Dedifferentiated amniotic fluid mesenchymal stem cell (primary cell): Measurements from ENCODE around the gene IDH3A.
A peak's percentile ranks its signal among the peaks of the same experiment; 100 is the strongest.

ENCODE experiments used
- DNase-seq: peaks from one replicate; pipeline ENCODE4 v3.0.0-alpha.2; 2016; ENCODE audit errors: extremely low spot score

Gene IDH3A

GRCh38 chr15:78201281-78202190 is 52.4 kb downstream of the IDH3A start:
- no peak for DNase-seq

DNA sequence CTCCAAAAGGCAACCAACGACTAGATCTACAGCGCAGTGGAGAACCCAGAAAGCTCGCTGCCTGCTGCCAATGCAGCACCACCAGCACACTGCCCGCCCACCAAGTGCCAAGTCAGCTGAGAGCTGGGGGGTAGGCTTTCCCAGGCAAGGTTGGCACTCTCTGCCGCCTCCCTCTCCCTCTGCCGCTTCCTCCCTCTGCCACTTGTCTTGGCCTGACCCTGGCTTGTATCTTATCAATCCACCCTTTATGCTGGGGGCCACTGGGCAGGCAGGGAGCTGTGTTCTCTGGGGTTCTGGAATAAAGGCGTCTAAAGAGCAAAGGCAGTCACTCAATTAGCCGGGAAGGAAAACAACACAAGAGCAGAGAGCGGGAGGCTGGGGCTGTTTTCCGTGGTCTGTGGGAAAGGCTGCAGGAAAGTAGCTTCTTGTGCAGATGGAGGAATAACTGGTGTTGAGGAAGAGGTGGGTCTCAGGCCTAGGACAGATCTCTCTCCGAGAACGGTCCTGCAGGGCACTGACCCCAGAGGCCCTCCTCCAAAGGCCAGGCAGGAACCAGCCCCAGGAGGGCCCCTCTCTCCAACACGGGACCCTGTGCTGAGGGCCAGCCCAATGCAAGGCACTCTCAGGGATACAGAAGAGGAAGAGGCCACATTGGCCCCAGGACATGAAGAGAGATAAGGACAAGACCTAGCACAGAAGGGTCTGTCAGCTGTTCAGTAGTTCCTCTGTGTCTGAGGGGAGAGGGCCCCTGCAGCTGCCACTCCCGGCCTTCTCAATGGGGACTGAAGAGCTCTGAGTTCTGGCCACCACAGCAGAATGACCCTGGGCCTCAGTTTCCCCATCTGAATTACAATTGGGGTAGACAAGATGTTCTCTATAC is 54.4 kb downstream of the IDH3A start:
- no peak for DNase-seq

GRCh38 chr15:78204351-78205309 is 55.5 kb downstream of the IDH3A start:
- DNase-seq = no peak

DNA sequence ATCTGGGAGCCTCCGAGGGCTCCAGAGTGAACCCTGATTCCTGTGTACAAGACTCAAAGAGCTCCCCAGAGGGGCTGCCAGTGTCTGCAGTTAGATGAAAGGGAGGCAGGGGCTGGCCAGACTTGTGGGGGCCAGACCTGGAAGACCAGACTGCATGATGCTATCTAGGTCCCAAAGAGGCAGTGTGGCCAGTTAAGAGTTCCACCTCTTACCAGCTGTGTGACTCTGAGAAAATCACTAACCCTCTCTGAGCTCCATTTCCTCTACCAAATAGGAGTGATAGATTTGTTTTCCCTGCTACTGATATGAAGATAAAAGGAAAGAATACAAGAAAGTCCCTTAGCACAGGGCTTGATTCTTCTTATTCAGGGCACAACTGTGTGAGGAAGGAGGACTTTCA is 56.2 kb downstream of the IDH3A start:
- DNase-seq = no peak

DNA sequence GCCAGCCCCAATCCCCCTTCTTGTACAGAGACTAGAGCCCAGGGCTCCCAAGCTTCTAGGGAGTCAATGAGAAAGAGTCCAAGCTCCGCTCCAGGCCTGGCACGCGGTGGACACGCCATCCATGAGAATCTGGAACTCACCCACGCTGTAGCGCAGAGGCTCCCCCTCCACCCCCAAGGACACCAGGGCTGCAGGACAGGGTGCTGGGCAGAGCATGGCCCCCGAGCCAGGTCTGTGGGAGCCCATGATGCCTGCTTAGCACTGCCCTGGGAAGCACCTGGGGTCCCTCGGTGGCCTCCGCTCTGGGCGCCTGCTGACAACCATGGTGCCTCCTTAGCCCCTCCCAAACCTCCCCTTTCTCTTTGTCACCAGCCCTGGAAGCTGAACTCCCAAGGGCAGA is 56.7 kb downstream of the IDH3A start:
- DNase-seq = no peak

GRCh38 chr15:78206326-78207109 is 57.4 kb downstream of the IDH3A start:
- DNase-seq = no peak

DNA sequence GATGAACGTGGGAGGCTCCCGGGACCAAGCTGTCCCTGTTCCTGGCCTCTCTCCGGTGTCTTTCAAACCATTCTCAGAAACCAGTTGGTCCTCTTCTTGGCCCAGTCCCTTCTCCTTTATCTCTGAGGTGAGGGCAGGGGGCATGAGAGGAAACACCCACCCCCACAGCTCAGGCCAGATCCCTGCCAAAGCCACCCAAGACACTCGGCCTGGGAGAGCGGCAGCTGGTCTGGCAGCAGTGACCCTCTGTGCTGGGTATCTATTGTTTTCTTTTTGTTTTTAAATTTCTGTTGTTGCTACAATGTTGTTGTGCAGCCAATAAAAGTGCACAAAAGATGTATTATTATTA is 57.9 kb downstream of the IDH3A start:
- no peak for DNase-seq

- DNase-seq = no peak
Observed at GRCh38 chr15:78207641-78208340, 58.6 kb downstream of the IDH3A start.

DNA sequence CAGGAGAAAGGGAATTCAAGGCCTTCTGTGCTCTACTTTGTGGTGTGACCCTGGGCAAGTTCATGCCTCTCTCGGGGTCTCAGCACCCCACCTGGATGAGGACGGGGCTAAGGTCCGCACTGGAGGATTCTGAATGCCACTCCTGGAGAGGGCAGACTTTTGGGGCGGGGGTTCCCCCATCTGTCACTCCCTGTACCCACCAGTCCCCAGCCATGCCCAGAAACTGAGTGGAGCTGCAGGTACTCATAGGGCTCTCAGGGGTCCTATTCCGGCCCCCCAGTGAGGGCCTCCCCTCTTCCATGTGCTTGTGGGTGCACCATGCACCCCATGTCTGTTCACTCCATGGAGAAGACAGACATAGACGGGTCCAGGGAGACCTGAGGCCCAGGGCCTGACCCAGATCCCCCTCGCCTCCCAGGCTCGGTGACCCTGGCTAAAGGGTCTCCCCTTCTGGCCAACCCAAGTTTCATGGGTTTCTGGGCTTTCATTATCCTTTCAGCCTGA is 59.2 kb downstream of the IDH3A start:
- no peak for DNase-seq

GRCh38 chr15:78208887-78209645 is 59.9 kb downstream of the IDH3A start:
- DNase-seq = no peak

- no peak for DNase-seq
Observed at GRCh38 chr15:78209646-78210348, 60.6 kb downstream of the IDH3A start.

GRCh38 chr15:78210349-78210717 is 61.2 kb downstream of the IDH3A start:
- DNase-seq = no peak

- DNase-seq = no peak
Observed at GRCh38 chr15:78211189-78211921, 62.2 kb downstream of the IDH3A start.

DNA sequence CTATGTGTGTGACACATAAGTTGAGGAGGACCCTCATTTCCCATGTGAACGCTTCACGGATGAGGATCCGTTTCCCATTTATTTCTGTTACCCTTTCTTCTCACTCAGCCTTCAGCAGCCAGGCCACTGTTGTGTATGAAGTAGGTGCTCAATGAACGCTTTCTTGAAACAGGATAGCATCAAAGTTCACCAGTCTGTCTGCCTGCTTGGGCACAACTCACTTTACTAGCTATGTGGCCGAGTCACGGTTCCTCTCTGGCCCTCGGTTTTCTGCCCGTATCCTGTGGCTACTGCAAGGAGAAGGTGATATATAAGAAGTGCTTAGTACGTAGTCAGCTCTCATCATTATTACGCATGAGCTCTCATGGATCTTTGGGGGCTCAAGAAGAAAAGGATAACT is 62.8 kb downstream of the IDH3A start:
- DNase-seq = no peak

- DNase-seq = peak; percentile 52
Observed at GRCh38 chr15:78212546-78213424, 63.6 kb downstream of the IDH3A start.

DNA sequence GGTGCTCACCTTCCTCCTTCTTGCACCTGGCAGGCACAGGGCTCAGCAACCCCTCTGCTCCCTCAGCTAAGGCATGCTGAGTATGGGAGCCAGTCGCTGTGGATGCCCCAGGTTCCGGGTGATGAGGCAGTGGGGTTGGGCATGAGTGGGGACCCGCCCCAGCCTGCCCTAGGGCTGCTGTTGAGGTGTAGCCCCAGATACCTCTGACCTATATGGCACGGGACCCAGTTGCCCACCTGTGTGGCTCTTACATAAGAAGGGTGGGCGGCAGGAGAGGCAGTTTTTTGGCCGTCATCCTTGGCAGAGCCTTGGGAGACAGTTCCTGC is 64.2 kb downstream of the IDH3A start:
- DNase-seq = no peak

DNA sequence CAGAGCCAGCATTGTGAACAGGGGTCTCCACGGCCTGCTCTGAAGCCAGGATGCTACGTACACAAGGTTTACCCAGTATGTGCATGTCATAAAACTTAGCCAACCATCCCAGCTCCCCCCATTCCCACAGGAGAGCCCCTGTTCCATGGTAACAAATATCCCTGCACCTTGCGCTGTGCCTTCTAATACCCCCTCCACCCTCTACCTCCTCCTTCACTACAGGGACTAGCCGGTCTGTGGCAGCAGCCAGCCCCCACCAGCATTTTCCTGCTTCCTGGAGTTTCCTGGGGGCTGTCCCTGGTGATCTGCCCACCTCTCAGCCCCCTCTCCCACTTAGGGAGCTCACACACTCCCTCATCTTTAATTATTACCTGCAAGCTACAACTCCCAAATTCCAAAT is 64.8 kb downstream of the IDH3A start:
- no peak for DNase-seq
